Measurements from ENCODE around the gene TXNRD3.

- no peak for TF ChIP-seq CTCF (conservative IDR thresholded peaks at IDR 0.05; ENCODE audit: low read length)
- TF ChIP-seq EZH2phosphoT487 (IDR thresholded peaks at IDR 0.05; ENCODE audit: borderline replicate concordance, low read depth, low read length): no peak
Measured at GRCh38 chr3:126636436-126636835, 18.5 kb downstream of the TXNRD3 start.
